DOHH2 (cell line): ENCODE data around the gene RFC3.

Experiments used
- H3F3A ChIP-seq: fragments of 200-600 bp; sonication (generic), shearing (Covaris generic); 2 replicates; pipeline ENCODE4 v1.6.0; 2016; ENCODE audit warnings: antibody characterized with exemption, mild to moderate bottlenecking; ENCODE audit not compliant: control insufficient read depth, insufficient read depth
- H3K27ac ChIP-seq: fragments of 200-600 bp; sonication (generic); 2 replicates; pipeline ENCODE4 v1.5.1; 2014; ENCODE audit warnings: low read depth, mild to moderate bottlenecking, low read length, moderate library complexity
- H3K27me3 ChIP-seq: fragments of 200-600 bp; sonication (generic); 2 replicates; pipeline ENCODE4 v1.6.1; 2014; ENCODE audit warnings: mild to moderate bottlenecking, low read length, mixed read lengths; ENCODE audit not compliant: control insufficient read depth
- H3K36me3 ChIP-seq: fragments of 200-600 bp; sonication (generic); 2 replicates; pipeline ENCODE4 v1.6.1; 2014; ENCODE audit warnings: mild to moderate bottlenecking, low read length, moderate library complexity, mixed read lengths; ENCODE audit not compliant: control insufficient read depth
- H3K4me1 ChIP-seq: fragments of 200-600 bp; sonication (generic); 2 replicates; pipeline ENCODE4 v1.6.1; 2014; ENCODE audit warnings: mild to moderate bottlenecking, low read length, mixed read lengths; ENCODE audit not compliant: control insufficient read depth
- H3K4me2 ChIP-seq: fragments of 200-600 bp; sonication (generic); 2 replicates; pipeline ENCODE4 v1.6.0; 2014; ENCODE audit warnings: mild to moderate bottlenecking, low read length, moderate library complexity
- H3K4me3 ChIP-seq: fragments of 200-600 bp; sonication (generic); 2 replicates; pipeline ENCODE4 v1.5.1; 2014; ENCODE audit warnings: mild to moderate bottlenecking, low read length, mixed read lengths
- H3K79me2 ChIP-seq: fragments of 200-600 bp; sonication (generic); 2 replicates; pipeline ENCODE4 v1.6.1; 2014; ENCODE audit warnings: mild to moderate bottlenecking, low read length, mixed read lengths; ENCODE audit not compliant: control insufficient read depth
- H3K9me2 ChIP-seq: fragments of 200-600 bp; sonication (generic); replicated peaks from 2 replicates; pipeline ENCODE4 v1.6.1; 2014; ENCODE audit warnings: mild to moderate bottlenecking, low read length, mixed read lengths; ENCODE audit not compliant: control insufficient read depth
- H3K9me3 ChIP-seq: fragments of 200-600 bp; sonication (generic); 2 replicates; pipeline ENCODE4 v1.6.1; 2014; ENCODE audit warnings: antibody characterized with exemption, low read length, mixed read lengths; ENCODE audit not compliant: control insufficient read depth, insufficient read depth
- H4K20me1 ChIP-seq: fragments of 200-600 bp; sonication (generic); 2 replicates; pipeline ENCODE4 v1.6.0; 2014; ENCODE audit warnings: low read depth, mild to moderate bottlenecking, antibody characterized with exemption, low read length, moderate library complexity; ENCODE audit not compliant: control insufficient read depth, insufficient read depth
- EZH2phosphoT487 ChIP-seq: fragments of 200-600 bp; sonication (generic); IDR thresholded peaks from 2 replicates; pipeline ENCODE4 v1.6.1; 2017; ENCODE audit warnings: borderline replicate concordance, mild to moderate bottlenecking, antibody characterized with exemption, low read length, moderate library complexity, mixed read lengths
- TF ChIP-seq, protein P1 (sequence below): fragments of 200-600 bp; sonication (generic); IDR thresholded peaks from one replicate; pipeline ENCODE4 v1.5.1; 2014; ENCODE audit warnings: antibody characterized with exemption, mild to moderate bottlenecking, low read depth, low read length; ENCODE audit not compliant: poor library complexity, severe bottlenecking

The RFC3 gene

DNA sequence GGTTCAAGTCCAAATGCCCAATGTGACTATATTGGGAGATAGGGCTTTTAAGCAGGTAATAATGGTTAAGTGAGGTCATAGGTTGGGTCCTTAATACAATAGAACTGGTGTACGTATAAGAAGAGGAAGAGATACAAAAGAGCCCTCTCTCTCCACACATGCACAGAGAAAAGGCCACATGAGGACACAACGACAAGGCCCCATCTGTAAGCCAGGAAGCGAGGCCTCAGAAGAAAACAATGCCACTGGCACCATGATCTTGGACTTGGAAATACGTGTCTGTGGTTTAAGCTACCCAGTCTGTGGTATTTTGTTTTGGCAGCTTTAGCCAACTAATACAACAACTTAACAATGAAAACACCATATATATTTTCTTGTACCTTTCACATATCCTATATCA lies 23.4 kb upstream of the RFC3 start:
- Histone ChIP-seq H3F3A (no peaks in the 10 kb centered on the region), H3K27me3 (no peaks in the 10 kb centered on the region), H3K9me3 (no peaks in the 10 kb centered on the region), H3K4me1 (peaks cover 8% of the 10 kb centered on the region), H3K4me2 (no peak overlapping the region), H3K4me3 (no peak overlapping the region), H3K9me2 (no peaks in the 10 kb centered on the region), H3K36me3 (no peaks in the 10 kb centered on the region), H3K79me2 (no peaks in the 10 kb centered on the region), H4K20me1 (no peaks in the 10 kb centered on the region), H3K27ac (no peak overlapping the region)
- TF ChIP-seq EZH2phosphoT487 = no peak
- TF ChIP-seq, protein P1, sequence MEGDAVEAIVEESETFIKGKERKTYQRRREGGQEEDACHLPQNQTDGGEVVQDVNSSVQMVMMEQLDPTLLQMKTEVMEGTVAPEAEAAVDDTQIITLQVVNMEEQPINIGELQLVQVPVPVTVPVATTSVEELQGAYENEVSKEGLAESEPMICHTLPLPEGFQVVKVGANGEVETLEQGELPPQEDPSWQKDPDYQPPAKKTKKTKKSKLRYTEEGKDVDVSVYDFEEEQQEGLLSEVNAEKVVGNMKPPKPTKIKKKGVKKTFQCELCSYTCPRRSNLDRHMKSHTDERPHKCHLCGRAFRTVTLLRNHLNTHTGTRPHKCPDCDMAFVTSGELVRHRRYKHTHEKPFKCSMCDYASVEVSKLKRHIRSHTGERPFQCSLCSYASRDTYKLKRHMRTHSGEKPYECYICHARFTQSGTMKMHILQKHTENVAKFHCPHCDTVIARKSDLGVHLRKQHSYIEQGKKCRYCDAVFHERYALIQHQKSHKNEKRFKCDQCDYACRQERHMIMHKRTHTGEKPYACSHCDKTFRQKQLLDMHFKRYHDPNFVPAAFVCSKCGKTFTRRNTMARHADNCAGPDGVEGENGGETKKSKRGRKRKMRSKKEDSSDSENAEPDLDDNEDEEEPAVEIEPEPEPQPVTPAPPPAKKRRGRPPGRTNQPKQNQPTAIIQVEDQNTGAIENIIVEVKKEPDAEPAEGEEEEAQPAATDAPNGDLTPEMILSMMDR = no peak

DNA sequence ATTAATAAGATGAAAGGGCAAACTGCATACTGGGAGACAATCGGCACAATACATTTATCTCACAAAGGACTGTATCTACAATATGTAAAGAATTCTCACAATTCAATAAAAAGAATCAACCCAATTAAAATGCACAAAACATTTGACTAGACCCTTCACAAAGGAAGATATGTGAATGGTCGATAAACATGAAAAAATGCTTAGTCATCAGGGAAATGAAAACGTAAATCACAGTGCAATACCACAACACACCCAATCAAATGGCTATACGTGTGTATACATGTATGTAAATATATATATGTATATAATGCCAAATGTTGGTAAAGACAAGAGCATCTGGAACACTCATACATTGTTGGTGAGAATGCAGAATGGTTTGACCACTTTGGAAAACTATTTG lies 21.9 kb upstream of the RFC3 start:
- H3K4me1 ChIP-seq = peaks cover 11% of the 10 kb centered on the region
- H3F3A ChIP-seq = no peaks in the 10 kb centered on the region
- no peak overlapping the region for H3K4me2 ChIP-seq
- no peaks in the 10 kb centered on the region for H3K27me3 ChIP-seq
- no peaks in the 10 kb centered on the region for H3K79me2 ChIP-seq
- H3K9me3 ChIP-seq = no peaks in the 10 kb centered on the region
- H3K9me2 ChIP-seq = no peaks in the 10 kb centered on the region
- no peaks in the 10 kb centered on the region for H4K20me1 ChIP-seq
- H3K4me3 ChIP-seq = no peak overlapping the region
- no peaks in the 10 kb centered on the region for H3K36me3 ChIP-seq
- no peak overlapping the region for H3K27ac ChIP-seq
- TF ChIP-seq EZH2phosphoT487 = no peak
- TF ChIP-seq, protein P1 = no peak

DNA sequence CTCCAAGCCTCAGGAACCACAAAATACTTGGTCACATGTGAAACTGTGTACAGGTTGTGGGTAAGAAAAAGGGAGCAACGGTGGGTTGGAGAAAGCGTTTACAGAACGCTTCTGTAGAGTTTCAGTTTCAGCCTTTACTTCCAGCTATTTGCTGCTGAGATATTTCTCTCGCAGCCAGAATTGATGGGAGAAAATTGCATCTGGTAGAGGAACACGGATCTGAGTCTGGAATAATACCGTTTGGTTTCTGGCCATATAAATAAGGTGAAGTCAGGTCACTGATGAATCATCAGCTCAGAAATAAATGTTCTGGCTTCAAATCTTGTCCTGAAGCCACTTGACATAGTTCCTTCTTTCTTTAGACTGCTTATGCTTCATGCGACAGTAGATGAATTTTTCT lies 20.3 kb upstream of the RFC3 start:
- Histone ChIP-seq H4K20me1 (no peaks in the 10 kb centered on the region), H3K4me1 (peaks cover 16% of the 10 kb centered on the region), H3K79me2 (no peaks in the 10 kb centered on the region), H3K27me3 (no peaks in the 10 kb centered on the region), H3K27ac (no peak overlapping the region), H3F3A (no peaks in the 10 kb centered on the region), H3K9me3 (no peaks in the 10 kb centered on the region), H3K9me2 (no peaks in the 10 kb centered on the region), H3K4me3 (no peak overlapping the region), H3K36me3 (no peaks in the 10 kb centered on the region), H3K4me2 (no peak overlapping the region)
- TF ChIP-seq EZH2phosphoT487 = no peak
- TF ChIP-seq, protein P1 = no peak

- no peak for TF ChIP-seq EZH2phosphoT487
- TF ChIP-seq, protein P1 = no peak
- no peaks in the 10 kb centered on the region for H3F3A ChIP-seq
- H3K4me2 ChIP-seq = no peak overlapping the region
- no peak overlapping the region for H3K4me3 ChIP-seq
- H3K36me3 ChIP-seq = no peaks in the 10 kb centered on the region
- no peaks in the 10 kb centered on the region for H3K9me2 ChIP-seq
- no peaks in the 10 kb centered on the region for H3K9me3 ChIP-seq
- no peaks in the 10 kb centered on the region for H4K20me1 ChIP-seq
- H3K79me2 ChIP-seq = no peaks in the 10 kb centered on the region
- no peaks in the 10 kb centered on the region for H3K27me3 ChIP-seq
- H3K4me1 ChIP-seq = peaks cover 19% of the 10 kb centered on the region
- H3K27ac ChIP-seq = no peak overlapping the region
Measured at GRCh38 chr13:33798023-33798422, 19.9 kb upstream of the RFC3 start.
